CD4-positive, CD25-positive, alpha-beta regulatory T cell (primary cell): ENCODE results near the gene CPED1. TPM values are rescaled to one million over a fixed set of nuclear protein-coding genes. Genes with fewer than 3 reads are reported as not detected.

Source experiments
- ATAC-seq, 2 donors: fragments of 150-1000 bp; cut with Tn5 transposase; one replicate each; pipeline ENCODE4 v1.10.0; 2021; ENCODE audit warnings: low read depth in 2 of 2, moderate number of reproducible peaks in 2 of 2, moderate library complexity in 1 of 2
- DNase-seq, 3 donors: peaks; one replicate each; pipeline versions ENCODE4 v3.0.0 to v3.0.0-alpha.2; 2012 to 2022; ENCODE audit warnings: mixed read lengths in 1 of 3
- H3K27ac ChIP-seq: one replicate; pipeline ENCODE4 v1.7.0; 2013; ENCODE audit warnings: mild to moderate bottlenecking, low read length; ENCODE audit not compliant: insufficient read depth, poor library complexity, severe bottlenecking
- H3K27me3 ChIP-seq: one replicate; pipeline ENCODE4 v1.7.0; 2013; ENCODE audit warnings: low read length; ENCODE audit not compliant: control insufficient read depth, insufficient read depth
- H3K36me3 ChIP-seq: one replicate; pipeline ENCODE4 v1.7.0; 2013; ENCODE audit warnings: mild to moderate bottlenecking, low read length, moderate library complexity; ENCODE audit not compliant: control insufficient read depth, insufficient read depth
- H3K4me1 ChIP-seq: 2 replicates; pipeline ENCODE4 v1.7.0; 2013; ENCODE audit warnings: mild to moderate bottlenecking, low read length; ENCODE audit not compliant: insufficient read depth, control insufficient read depth, poor library complexity, severe bottlenecking
- H3K4me3 ChIP-seq: one replicate; pipeline ENCODE4 v1.7.0; 2013; ENCODE audit warnings: low read depth, mild to moderate bottlenecking, low read length, moderate library complexity
- H3K9me3 ChIP-seq, 2 experiments: 1 replicate in 1 of 2; 2 replicates in 1 of 2; pipeline ENCODE4 v1.7.0; 2013; ENCODE audit warnings: low read length in 2 of 2, mild to moderate bottlenecking in 1 of 2, moderate library complexity in 1 of 2; ENCODE audit not compliant: control insufficient read depth in 2 of 2
- H3K27ac Mint-ChIP-seq, 3 donors: one replicate each; pipeline ENCODE4 v1.8.0; 2020 to 2022; ENCODE audit warnings: mild to moderate bottlenecking in 3 of 3, mixed read lengths in 3 of 3, moderate library complexity in 2 of 3
- H3K27me3 Mint-ChIP-seq: one replicate; pipeline ENCODE4 v1.8.0; 2022; ENCODE audit warnings: mild to moderate bottlenecking, mixed read lengths
- H3K36me3 Mint-ChIP-seq: one replicate; pipeline ENCODE4 v1.8.0; 2020; ENCODE audit warnings: mixed read lengths
- H3K4me1 Mint-ChIP-seq, 4 donors: one replicate each; pipeline ENCODE4 v1.8.0; 2020 to 2022; ENCODE audit warnings: mixed read lengths in 4 of 4, mild to moderate bottlenecking in 1 of 4
- H3K4me3 Mint-ChIP-seq, 4 donors: one replicate each; pipeline ENCODE4 v1.8.0; 2020 to 2022; ENCODE audit warnings: mild to moderate bottlenecking in 4 of 4, mixed read lengths in 4 of 4, moderate library complexity in 3 of 4
- H3K9me3 Mint-ChIP-seq, 7 donors: one replicate each; pipeline ENCODE4 v1.8.0; 2020 to 2022; ENCODE audit warnings: mixed read lengths in 7 of 7, mild to moderate bottlenecking in 3 of 7, moderate library complexity in 2 of 7
- polyA plus RNA-seq, 4 donors: library from polyadenylated mRNA; unstranded; fragments of 300-500 nt; fragmentation: Illumina TruSeq; gene quantifications; one replicate each; pipeline ENCODE4 v1.2.3, GENCODE V29; 2021
- total RNA-seq: library from RNA; stranded (reverse); gene quantifications from one replicate; pipeline ENCODE4 v1.2.3, GENCODE V29; 2022

Gene CPED1
- total and polyA plus RNA-seq, 5 donors from 2014 or later, result 0.17 to 0.24 TPM; not detected in 3

GRCh38 chr7:121015560-121015959 lies 27.0 kb downstream of the CPED1 start:
- Histone ChIP-seq H3K4me1 (no peaks in the 10 kb centered on the region), H3K27me3 (peaks cover 4% of the 10 kb centered on the region), H3K27ac (no peak overlapping the region), H3K9me3 (no peaks in the 10 kb centered on the region), H3K36me3 (no peaks in the 10 kb centered on the region), H3K4me3 (no peak overlapping the region)
- no peak for DNase-seq
- Mint-ChIP-seq H3K9me3 (no peaks in the 10 kb centered on the region), H3K4me3 (no peak overlapping the region), H3K4me1 (no peaks in the 10 kb centered on the region), H3K36me3 (no peaks in the 10 kb centered on the region), H3K27me3 (peaks cover 24% of the 10 kb centered on the region), H3K27ac (no peak overlapping the region)
- ATAC-seq, result no peak

DNA sequence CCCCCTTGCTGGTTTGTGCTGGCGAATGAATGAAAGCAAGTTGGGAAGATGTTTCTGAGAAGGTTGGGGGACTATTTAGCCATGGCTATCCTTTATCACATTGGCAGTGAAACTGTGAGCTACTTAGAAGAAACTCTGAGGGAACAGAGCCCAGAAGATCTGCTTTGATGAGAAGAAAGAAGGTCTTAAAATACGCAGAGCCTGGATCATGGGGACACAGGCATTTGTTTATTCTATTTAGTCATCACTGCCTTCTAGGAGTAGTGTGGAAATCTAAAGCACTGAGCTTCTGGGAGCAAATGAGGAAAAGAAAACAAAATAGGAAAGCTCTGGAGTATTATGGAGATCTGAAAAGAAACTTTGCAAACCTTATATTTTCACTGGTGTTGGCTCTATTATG lies 28.5 kb downstream of the CPED1 start:
- Mint-ChIP-seq H3K27ac (no peak overlapping the region), H3K27me3 (peaks cover 27% of the 10 kb centered on the region), H3K4me3 (no peak overlapping the region), H3K4me1 (no peaks in the 10 kb centered on the region), H3K9me3 (no peaks in the 10 kb centered on the region), H3K36me3 (no peaks in the 10 kb centered on the region)
- no peaks in the 10 kb centered on the region for H3K36me3 ChIP-seq
- ATAC-seq, result no peak
- H3K9me3 ChIP-seq, result no peaks in the 10 kb centered on the region
- no peak for DNase-seq
- no peaks in the 10 kb centered on the region for H3K4me1 ChIP-seq
- no peak overlapping the region for H3K4me3 ChIP-seq
- H3K27ac ChIP-seq, result no peak overlapping the region
- H3K27me3 ChIP-seq, result peaks cover 4% of the 10 kb centered on the region

DNA sequence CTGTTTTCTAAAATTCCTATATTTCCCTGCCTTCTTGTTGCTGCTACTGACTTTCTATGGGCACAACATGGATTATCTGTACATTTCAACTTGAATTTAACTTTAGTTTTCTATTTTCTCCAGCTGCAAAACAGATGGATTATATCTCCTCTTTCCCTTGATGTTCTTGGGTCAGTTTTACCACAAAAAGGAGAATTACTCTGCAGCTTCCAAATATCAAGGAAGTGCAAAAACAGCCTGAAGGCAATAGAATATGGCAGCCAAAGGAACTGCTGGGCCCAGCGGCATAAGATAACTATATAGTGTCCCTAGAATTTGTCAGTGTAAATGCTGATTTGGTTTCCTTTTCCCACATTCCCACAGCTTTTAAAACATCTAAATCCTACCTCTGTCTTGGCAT lies 29.1 kb downstream of the CPED1 start:
- Histone ChIP-seq H3K9me3 (no peaks in the 10 kb centered on the region), H3K27ac (no peak overlapping the region), H3K4me1 (no peaks in the 10 kb centered on the region), H3K27me3 (peaks cover 2% of the 10 kb centered on the region), H3K36me3 (no peaks in the 10 kb centered on the region), H3K4me3 (no peak overlapping the region)
- ATAC-seq, result no peak
- no peaks in the 10 kb centered on the region for H3K9me3 Mint-ChIP-seq
- H3K27ac Mint-ChIP-seq, result no peak overlapping the region
- no peaks in the 10 kb centered on the region for H3K4me1 Mint-ChIP-seq
- no peak overlapping the region for H3K4me3 Mint-ChIP-seq
- no peak for DNase-seq
- no peaks in the 10 kb centered on the region for H3K36me3 Mint-ChIP-seq
- H3K27me3 Mint-ChIP-seq, result peaks cover 28% of the 10 kb centered on the region

DNA sequence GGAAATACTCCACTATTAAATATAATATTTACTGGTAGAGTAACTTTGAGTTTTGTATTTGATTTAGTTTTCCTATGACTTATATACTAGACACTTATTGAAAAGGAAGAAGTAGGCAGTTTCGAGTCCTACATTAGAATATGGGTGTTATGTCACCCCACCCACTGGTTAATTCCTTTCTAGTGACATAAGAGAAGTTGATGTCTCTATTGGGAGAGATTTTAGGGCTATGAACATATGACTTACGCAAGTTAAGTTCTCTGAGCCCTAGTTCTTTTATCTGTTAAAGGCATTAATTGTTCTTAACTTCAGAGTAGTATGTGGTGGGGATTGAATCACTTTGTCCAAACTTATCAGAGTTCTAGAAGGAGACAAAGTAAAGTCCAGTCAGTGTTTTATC lies 30.5 kb downstream of the CPED1 start:
- Mint-ChIP-seq H3K27ac (no peak overlapping the region), H3K4me3 (no peak overlapping the region), H3K36me3 (no peaks in the 10 kb centered on the region), H3K9me3 (no peaks in the 10 kb centered on the region), H3K4me1 (no peaks in the 10 kb centered on the region), H3K27me3 (peaks cover 28% of the 10 kb centered on the region)
- H3K9me3 ChIP-seq, result no peaks in the 10 kb centered on the region
- ATAC-seq (no peak), DNase-seq (no peak)
- no peaks in the 10 kb centered on the region for H3K36me3 ChIP-seq
- H3K4me3 ChIP-seq, result no peak overlapping the region
- peaks cover 1% of the 10 kb centered on the region for H3K27me3 ChIP-seq
- no peaks in the 10 kb centered on the region for H3K4me1 ChIP-seq
- no peak overlapping the region for H3K27ac ChIP-seq

- Histone ChIP-seq H3K27me3 (peaks cover 3% of the 10 kb centered on the region), H3K4me3 (no peak overlapping the region), H3K4me1 (no peaks in the 10 kb centered on the region), H3K9me3 (no peaks in the 10 kb centered on the region), H3K36me3 (no peaks in the 10 kb centered on the region), H3K27ac (no peak overlapping the region)
- no peaks in the 10 kb centered on the region for H3K9me3 Mint-ChIP-seq
- DNase-seq (no peak), ATAC-seq (no peak)
- H3K27ac Mint-ChIP-seq, result no peak overlapping the region
- H3K27me3 Mint-ChIP-seq, result peaks cover 21% of the 10 kb centered on the region
- H3K4me1 Mint-ChIP-seq, result no peaks in the 10 kb centered on the region
- no peak overlapping the region for H3K4me3 Mint-ChIP-seq
- no peaks in the 10 kb centered on the region for H3K36me3 Mint-ChIP-seq
These were observed 31.9 kb downstream of the CPED1 start for GRCh38 chr7:121020249-121020988.

DNA sequence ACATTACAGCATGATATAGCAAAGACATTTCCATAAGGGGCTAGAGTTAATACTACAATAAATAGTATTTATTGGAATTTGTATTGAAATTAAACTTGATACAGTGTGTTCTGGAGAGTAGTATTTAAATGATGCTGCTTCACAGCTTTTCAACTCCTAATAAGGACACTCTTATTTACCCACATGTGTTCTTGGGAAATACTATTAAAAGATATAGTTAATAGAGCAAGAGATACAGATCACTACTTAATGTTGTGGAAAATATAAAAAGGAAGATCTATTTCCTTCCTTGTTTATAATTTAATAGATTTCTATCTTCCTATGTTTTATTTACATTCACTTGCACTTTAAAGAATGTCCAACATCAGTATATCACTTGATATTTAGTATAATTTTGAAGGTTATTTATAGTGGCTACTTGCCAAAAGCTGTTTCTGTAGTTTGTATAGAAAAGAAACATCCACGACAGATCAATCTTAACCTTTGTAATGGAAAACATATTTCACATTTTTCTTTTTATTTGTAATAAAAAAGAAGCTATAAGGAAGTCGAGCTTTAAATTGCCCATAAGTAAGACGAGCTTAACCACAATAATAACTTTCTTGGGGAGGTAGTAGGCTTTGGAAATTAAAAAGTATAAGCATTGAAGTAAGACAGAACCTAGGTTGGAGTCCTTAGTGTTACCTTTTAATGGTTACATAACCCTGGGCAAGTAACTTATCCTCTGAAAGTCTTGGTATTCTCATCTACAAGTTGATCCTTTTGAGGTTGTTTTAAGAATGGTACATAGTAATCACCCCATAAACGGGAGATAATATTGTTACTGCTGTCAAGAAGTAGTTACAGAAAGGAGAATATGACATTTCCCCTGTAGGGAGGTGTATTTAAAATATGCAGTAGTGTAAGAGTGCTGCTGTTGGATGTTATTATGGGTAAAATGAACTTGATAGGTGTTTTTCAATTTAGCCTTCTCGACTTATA lies 32.8 kb downstream of the CPED1 start:
- ATAC-seq (no peak), DNase-seq (no peak)
- Mint-ChIP-seq H3K4me3 (no peak overlapping the region), H3K27ac (no peak overlapping the region), H3K9me3 (no peaks in the 10 kb centered on the region), H3K36me3 (no peaks in the 10 kb centered on the region), H3K27me3 (peaks cover 16% of the 10 kb centered on the region), H3K4me1 (no peaks in the 10 kb centered on the region)
- Histone ChIP-seq H3K4me1 (no peaks in the 10 kb centered on the region), H3K27me3 (peaks cover 3% of the 10 kb centered on the region), H3K4me3 (no peak overlapping the region), H3K9me3 (no peaks in the 10 kb centered on the region), H3K36me3 (no peaks in the 10 kb centered on the region), H3K27ac (no peak overlapping the region)

GRCh38 chr7:121023194-121023593 lies 34.7 kb downstream of the CPED1 start:
- no peak for ATAC-seq
- H3K9me3 Mint-ChIP-seq, result no peaks in the 10 kb centered on the region
- H3K27ac Mint-ChIP-seq, result no peak overlapping the region
- H3K4me1 Mint-ChIP-seq, result no peaks in the 10 kb centered on the region
- H3K4me1 ChIP-seq, result no peaks in the 10 kb centered on the region
- no peak overlapping the region for H3K4me3 ChIP-seq
- H3K27me3 ChIP-seq, result peaks cover 5% of the 10 kb centered on the region
- H3K36me3 Mint-ChIP-seq, result no peaks in the 10 kb centered on the region
- no peaks in the 10 kb centered on the region for H3K36me3 ChIP-seq
- no peaks in the 10 kb centered on the region for H3K9me3 ChIP-seq
- peaks cover 30% of the 10 kb centered on the region for H3K27me3 Mint-ChIP-seq
- H3K4me3 Mint-ChIP-seq, result no peak overlapping the region
- no peak for DNase-seq
- no peak overlapping the region for H3K27ac ChIP-seq
